Upper lobe of right lung (tissue), 1 donor: Measurements from ENCODE around the gene OMP. TPM values are rescaled to one million over a fixed set of nuclear protein-coding genes. Genes with fewer than 3 reads are reported as not detected.

Source experiments
- ATAC-seq: fragments of 200-7000 bp; cut with Tn5 transposase; one replicate; pipeline ENCODE4 v1.9.1; 2020; ENCODE audit warnings: mild to moderate bottlenecking, moderate library complexity
- DNase-seq: peaks from one replicate; pipeline ENCODE4 v3.0.0-alpha.2; 2020
- H3K27ac ChIP-seq: fragments of 200-600 bp; one replicate; pipeline ENCODE4 v1.8.0; 2022
- H3K27me3 ChIP-seq: fragments of 200-600 bp; one replicate; pipeline ENCODE4 v1.8.0; 2022; ENCODE audit warnings: mild to moderate bottlenecking
- H3K36me3 ChIP-seq: fragments of 200-600 bp; one replicate; pipeline ENCODE4 v1.8.0; 2022
- H3K4me1 ChIP-seq: fragments of 200-600 bp; one replicate; pipeline ENCODE4 v1.8.0; 2022
- H3K4me3 ChIP-seq: fragments of 200-600 bp; one replicate; pipeline ENCODE4 v1.8.0; 2022; ENCODE audit warnings: mild to moderate bottlenecking
- H3K9me3 ChIP-seq: fragments of 200-600 bp; one replicate; pipeline ENCODE4 v1.8.0; 2022
- intact Hi-C: fragments of 100-400 bp; cut with DNase I; formaldehyde crosslinking; loops from one replicate; pipeline ENCODE4 v1.11.0; 2022
- total RNA-seq: library from RNA; stranded (reverse); fragmentation: NEBNext Ultra II Directional; extraction: Animal tissue kit (Norgen Biotek cat#: 25700); gene quantifications from one replicate; pipeline ENCODE4 v1.2.1, GENCODE V29; 2021
- TF ChIP-seq, protein P1 (sequence below): fragments of 200-600 bp; IDR thresholded peaks from one replicate; pipeline ENCODE4 v1.8.0; 2022; ENCODE audit warnings: antibody characterized with exemption
- donor health status: DM: no; HTN: yes; CAD: no; lungs with severe emphysema.

The OMP gene
- total RNA-seq, 1 donor from 2014 or later, result not detected

DNA sequence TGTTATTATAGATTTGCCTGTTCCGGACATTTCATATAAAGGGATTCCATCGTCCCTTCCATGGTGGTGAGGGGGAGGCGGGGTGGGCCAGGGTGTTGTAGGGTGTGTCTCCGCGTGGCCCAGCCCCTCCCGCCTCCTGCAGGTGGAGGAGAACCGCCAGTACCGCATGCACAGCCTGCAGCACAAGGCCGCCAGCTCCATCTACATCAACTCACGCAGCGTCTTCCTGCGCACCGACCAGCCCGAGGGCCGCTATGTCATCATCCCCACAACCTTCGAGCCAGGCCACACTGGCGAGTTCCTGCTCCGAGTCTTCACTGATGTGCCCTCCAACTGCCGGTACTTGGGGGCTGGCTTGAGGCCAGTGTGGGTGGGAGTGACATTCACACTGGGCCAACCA is 17.9 kb downstream of the OMP start:
- Histone ChIP-seq H3K4me3 (no peak overlapping the region), H3K27ac (no peak overlapping the region), H3K4me1 (no peaks in the 10 kb centered on the region), H3K36me3 (peaks cover 8% of the 10 kb centered on the region), H3K9me3 (no peaks in the 10 kb centered on the region), H3K27me3 (no peaks in the 10 kb centered on the region)
- no peak for DNase-seq
- ATAC-seq, result no peak
- TF ChIP-seq, protein P1, sequence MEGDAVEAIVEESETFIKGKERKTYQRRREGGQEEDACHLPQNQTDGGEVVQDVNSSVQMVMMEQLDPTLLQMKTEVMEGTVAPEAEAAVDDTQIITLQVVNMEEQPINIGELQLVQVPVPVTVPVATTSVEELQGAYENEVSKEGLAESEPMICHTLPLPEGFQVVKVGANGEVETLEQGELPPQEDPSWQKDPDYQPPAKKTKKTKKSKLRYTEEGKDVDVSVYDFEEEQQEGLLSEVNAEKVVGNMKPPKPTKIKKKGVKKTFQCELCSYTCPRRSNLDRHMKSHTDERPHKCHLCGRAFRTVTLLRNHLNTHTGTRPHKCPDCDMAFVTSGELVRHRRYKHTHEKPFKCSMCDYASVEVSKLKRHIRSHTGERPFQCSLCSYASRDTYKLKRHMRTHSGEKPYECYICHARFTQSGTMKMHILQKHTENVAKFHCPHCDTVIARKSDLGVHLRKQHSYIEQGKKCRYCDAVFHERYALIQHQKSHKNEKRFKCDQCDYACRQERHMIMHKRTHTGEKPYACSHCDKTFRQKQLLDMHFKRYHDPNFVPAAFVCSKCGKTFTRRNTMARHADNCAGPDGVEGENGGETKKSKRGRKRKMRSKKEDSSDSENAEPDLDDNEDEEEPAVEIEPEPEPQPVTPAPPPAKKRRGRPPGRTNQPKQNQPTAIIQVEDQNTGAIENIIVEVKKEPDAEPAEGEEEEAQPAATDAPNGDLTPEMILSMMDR, result no peak
- intact Hi-C loops, result no loop called here

- ATAC-seq (no peak), DNase-seq (no peak)
- no peaks in the 10 kb centered on the region for H3K4me1 ChIP-seq
- no peak overlapping the region for H3K4me3 ChIP-seq
- H3K36me3 ChIP-seq, result peaks cover 8% of the 10 kb centered on the region
- no peaks in the 10 kb centered on the region for H3K27me3 ChIP-seq
- H3K9me3 ChIP-seq, result no peaks in the 10 kb centered on the region
- H3K27ac ChIP-seq, result no peak overlapping the region
- TF ChIP-seq, protein P1, result no peak
- intact Hi-C loops, result no loop called here
Measured at GRCh38 chr11:77121096-77121640, 18.5 kb downstream of the OMP start.

- Histone ChIP-seq H3K4me1 (peaks cover 2% of the 10 kb centered on the region), H3K9me3 (no peaks in the 10 kb centered on the region), H3K36me3 (peaks cover 8% of the 10 kb centered on the region), H3K27ac (no peak overlapping the region), H3K4me3 (no peak overlapping the region), H3K27me3 (no peaks in the 10 kb centered on the region)
- DNase-seq (no peak), ATAC-seq (no peak)
- TF ChIP-seq, protein P1, result no peak
- intact Hi-C loops, result no loop called here
Measured at GRCh38 chr11:77121876-77122575, 19.4 kb downstream of the OMP start.

- TF ChIP-seq, protein P1, result no peak
- Histone ChIP-seq H3K27ac (no peak overlapping the region), H3K4me3 (no peak overlapping the region), H3K9me3 (no peaks in the 10 kb centered on the region), H3K27me3 (no peaks in the 10 kb centered on the region), H3K4me1 (peaks cover 9% of the 10 kb centered on the region), H3K36me3 (peaks cover 8% of the 10 kb centered on the region)
- no peak for DNase-seq
- intact Hi-C loops, result no loop called here
- no peak for ATAC-seq
Measured at GRCh38 chr11:77122576-77123212, 20.1 kb downstream of the OMP start.

DNA sequence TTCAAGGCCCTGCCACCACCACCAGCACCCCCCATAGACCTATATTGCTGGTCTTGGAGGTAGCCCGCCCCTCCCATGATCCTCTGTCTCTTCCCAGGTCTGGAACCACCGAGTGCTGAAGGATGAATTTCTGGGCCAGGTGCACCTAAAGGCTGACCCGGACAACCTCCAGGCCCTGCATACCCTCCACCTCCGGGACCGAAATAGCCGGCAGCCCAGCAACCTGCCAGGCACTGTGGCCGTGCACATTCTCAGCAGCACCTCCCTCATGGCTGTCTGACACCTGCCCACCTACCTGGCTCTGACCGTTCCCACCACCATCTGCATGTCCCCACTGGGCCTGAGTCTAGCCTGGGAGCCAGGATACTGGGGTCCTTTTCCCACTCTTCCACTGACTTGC is 21.0 kb downstream of the OMP start:
- TF ChIP-seq, protein P1, result no peak
- DNase-seq (no peak), ATAC-seq (no peak)
- no peak overlapping the region for H3K4me3 ChIP-seq
- H3K36me3 ChIP-seq, result peaks cover 8% of the 10 kb centered on the region
- H3K9me3 ChIP-seq, result no peaks in the 10 kb centered on the region
- peaks cover 13% of the 10 kb centered on the region for H3K4me1 ChIP-seq
- H3K27ac ChIP-seq, result no peak overlapping the region
- H3K27me3 ChIP-seq, result no peaks in the 10 kb centered on the region
- intact Hi-C loops, result no loop called here
